HG03175 (cell line): ENCODE results near the gene IQGAP2.
"Not testable (repeated sequence)": the region's sequence is repeated elsewhere in the genome, so short reads cannot be mapped to it uniquely, and the experiment has no call there.

Experiments used
- ATAC-seq: cut with Tn5 transposase; IDR thresholded peaks from one replicate; pipeline ENCODE4 v1.9.1; 2021; ENCODE audit warnings: mild to moderate bottlenecking, moderate library complexity; ENCODE audit not compliant: unreplicated experiment

Gene IQGAP2

DNA sequence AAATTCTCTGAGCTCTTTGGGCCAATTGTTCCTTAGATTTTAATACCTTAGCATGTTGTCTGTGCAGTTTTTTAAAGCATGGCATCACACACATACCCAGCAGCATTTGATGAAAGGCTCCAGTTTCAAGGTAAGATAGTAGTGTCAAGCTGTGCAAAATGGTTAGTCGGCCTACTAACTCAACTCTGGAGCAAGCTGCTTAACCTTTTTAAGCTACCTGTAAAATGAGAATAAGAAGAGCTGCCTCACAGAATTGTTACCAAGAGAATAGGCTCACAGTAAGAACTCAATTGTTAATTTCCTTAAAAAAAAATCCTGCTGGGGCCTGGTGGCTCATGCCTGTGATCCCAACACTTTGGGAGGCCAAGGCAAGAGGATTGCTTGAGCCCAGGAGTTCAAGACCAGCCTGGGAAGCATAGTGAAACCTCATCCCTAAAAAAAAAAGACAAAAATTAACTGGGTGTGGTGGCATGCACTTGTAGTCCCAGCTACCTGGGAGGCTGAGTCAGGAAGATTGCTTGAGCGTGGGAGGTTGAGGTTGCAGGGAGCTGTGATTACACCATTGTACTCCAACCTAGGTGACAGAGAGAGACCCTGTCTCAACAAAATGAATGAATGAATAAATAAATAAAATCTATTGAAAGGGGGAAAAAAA, 96.5 kb downstream of the IQGAP2 start:
- no peak for ATAC-seq

DNA sequence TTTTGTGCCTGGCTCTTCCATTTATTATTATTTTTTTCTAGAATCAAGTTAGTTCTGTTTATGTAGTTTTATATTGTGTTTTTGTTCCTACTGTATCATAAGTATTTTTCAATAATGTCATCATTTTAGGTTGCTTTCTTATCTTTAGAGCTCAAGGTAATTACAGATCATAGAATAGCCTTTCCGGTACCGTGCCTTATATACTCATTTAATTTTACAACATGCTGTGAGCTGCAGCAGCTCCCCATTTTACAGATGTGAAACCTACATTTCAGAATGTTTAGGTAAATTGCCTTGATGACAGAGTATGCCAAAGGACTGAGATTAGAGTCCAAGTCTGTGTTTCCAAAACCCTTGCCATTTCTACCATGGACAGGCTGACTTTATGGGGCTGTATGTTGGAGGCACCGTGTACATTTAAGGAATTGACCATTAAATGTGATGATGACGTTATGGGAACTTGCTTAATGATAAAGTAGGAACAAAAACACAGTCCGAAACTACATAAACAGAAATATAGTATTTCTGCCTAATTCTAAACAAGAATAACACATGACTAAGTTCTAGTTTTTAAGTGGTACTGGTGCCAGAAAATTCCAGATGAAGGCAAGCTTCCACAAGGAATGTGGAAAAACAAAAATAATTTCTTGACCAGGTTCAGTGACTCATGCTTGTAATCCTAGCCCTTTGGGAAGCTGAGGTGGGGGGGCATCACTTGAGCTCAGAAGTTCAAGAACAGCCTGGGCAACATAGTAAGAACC, 97.7 kb downstream of the IQGAP2 start:
- ATAC-seq = no peak

DNA sequence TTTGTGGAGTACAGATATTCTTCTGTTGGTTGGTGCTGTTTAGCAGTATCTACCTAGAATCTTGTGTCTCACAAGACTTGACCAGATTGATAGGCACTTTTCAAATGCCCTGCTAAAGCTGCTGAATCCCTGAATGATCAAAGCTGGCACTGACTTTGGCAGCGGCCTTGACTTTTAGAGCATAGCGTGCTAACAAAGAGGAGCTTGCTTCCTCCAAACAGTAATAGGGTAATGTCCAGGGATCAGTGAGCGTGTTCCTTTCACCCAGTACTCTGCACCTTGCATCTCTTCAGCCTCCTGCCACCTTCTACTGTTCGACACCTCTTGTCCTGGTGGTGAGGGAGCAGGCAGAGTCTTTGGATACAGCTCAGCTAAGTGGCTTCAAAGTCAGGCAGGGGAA, 100.8 kb downstream of the IQGAP2 start:
- ATAC-seq = no peak

DNA sequence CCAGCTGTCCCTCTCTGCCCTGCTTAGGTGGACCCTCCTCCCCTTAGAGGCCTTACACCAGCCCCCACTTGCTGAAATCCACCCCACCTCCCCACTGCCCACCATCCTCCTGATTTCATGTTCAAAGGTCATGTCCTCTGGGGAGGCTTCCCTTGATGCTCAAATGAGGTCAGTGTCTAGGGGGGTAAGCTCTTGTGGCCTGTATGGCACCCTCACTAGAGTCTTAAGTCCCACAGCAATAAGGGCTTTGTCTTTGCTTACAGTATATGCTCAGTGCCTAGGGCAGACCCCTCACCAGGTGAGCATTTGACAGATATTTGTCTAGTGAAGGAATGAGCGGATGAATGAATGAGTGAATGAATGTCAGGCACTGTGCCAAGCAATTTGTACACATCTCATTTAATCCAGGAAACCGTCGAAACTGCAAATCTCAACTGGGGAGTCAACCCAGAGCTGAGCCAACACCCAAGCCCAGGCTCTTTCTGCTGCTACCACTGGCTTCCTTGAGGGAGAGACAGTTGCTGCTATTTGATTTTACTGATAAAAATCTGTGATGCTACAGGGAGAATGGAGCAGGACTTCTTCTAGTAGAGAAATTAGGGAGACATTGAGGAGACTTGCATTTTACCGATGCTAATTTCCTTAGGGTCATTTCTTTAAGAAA, 101.9 kb downstream of the IQGAP2 start:
- ATAC-seq = no peak

DNA sequence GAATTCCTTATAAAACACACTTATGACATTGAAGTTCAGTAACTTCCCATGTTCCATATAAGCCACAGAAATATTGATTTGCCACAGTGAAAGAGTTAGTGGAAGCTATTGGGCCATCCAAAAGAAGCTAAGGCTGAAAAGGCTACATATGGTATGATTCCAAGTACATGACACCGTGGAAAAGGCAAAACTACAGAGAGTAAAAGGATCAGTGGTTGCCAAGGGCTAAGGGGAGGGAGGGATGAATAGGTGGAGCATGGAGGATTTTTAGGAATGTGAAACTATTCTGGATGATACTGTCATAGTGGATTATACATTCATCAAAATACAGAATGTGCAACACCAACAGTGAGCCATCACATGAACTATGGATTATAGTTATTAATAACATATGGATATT, 110.4 kb downstream of the IQGAP2 start:
- ATAC-seq = no peak

DNA sequence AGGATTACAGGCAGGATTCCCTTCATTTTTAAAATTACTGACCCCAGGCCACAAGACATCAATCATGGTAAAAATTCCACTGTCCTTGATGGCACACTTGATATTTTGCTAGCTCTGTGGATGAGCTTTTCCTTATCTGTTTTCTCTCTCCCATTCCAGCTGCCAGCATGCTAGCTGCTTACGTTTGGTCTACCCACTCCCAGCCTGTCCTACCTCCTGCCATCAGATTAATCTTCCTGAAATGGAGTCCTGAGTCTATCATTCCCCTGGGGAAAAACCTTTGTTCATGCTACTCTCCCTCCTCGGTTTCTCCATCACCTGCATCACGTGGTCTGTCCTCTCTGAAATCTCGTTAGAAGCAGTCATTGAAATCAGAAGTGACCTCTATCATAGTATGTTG, 111.2 kb downstream of the IQGAP2 start:
- no peak for ATAC-seq

DNA sequence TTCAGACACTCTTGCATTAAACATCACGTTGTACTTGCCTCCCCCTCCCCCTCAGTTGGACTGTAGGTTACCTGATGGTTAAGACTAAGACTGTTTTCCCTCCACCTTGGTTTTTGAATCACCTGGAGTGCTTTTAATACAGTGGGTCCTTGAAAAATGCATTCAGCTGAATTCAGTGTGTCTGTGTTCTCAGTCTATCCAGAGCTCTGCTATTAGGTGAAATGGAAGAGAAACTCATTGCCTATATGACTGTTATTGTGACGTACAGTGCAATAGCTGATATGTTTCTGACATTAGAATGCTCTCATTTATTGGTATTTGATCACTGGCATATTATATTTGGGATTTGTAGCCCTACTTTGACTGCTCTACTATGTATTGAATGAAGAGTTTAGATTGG, 111.6 kb downstream of the IQGAP2 start:
- ATAC-seq = no peak

DNA sequence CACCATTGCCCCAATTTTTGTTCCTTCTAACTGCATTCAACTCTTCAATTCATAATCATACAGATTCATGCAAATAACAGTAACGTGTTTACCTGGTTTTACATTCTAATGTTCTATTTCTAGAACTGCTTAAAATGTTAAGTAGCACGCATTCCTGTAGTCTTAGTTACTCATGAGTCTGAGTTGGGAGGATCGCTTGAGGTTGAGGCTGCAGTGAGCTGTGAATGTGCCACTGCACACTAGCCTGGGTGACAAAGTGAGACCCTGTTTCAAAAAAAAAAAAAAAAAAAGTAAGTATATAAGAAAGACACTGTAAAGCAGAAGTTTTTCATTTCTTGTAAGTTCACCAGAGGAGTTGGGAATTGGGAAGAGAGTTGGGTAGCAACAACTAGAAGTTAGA, 114.2 kb downstream of the IQGAP2 start:
- no peak for ATAC-seq

DNA sequence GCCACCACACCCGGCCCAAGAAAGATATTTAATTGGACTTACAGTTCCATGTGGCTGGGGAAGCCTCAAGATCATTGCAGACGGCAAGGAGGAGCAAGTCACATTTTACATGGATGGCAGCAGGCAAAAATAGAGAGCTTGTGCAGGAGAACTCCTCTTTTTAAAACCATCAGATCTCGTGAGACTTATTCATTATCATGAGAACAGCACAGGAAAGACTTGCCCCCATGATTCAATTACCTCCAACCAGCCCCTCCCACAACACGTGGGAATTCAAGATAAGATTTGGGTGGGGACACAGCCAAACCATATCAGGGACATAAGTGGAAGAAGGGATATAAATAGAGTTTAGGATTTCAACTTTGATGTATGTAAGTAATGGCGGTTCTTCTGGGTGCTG, 115.2 kb downstream of the IQGAP2 start:
- ATAC-seq = not testable (repeated sequence)

DNA sequence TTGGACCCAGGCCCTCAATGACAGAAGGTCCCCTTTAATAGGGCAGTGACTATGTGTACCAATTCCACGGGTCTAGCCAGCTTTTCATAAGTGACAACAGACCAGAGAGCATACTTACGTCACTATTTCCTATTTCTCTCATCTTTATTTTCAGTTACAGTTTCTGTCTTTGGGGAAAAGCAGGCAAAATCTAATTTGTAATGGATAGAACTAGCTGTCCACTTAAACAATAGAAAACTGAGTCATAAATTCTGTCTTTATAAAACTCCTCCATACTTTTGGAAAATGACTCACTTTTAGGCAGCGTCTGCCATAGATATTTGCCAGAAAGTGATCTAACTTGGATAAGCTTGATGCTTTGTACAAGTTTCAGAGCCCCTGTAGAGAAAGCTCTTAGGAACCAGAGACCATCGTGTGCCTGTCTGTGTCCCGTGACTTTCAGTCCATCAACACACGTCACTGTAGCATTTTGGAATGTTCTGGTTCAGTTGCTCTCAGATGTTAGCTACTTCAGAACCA, 118.2 kb downstream of the IQGAP2 start:
- peak; percentile 70 for ATAC-seq

DNA sequence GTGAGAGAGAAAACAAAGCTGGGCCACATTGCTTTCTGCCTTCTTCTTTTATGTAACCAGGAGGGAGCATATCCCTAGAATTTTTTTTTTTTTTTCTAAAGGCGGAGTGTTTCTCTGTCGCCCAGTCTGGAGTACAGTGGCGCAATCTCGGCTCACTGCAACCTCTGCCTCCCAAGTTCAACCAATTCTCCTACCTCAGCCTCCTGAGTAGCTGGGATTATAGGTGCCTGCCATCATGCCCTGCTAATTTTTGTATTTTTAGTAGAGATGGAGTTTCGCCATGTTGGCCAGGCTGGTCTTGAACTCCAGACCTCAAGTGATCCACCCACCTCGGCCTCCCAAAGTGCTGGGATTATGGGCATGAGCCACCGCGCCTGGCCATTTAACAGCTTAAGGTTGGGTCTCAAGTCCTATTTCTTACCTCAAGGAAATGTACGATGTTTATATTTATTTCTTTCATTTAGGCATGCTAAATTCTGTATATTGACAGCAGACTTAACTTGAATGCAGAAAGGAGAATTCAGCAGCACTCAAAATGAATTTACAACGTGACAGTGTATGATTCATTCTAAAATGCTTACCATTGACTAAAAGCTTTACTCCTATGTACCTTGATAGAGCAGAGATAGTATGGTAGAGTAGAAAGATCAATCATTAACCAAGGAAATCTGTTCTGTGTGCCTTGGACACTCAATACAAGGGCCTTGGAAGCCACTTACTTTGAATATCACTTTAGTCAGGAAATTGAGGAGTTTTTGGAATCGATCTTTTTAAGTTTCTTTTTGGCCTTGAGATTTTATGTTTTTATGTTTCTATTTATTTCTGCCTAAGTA, 119.2 kb downstream of the IQGAP2 start:
- no peak for ATAC-seq

DNA sequence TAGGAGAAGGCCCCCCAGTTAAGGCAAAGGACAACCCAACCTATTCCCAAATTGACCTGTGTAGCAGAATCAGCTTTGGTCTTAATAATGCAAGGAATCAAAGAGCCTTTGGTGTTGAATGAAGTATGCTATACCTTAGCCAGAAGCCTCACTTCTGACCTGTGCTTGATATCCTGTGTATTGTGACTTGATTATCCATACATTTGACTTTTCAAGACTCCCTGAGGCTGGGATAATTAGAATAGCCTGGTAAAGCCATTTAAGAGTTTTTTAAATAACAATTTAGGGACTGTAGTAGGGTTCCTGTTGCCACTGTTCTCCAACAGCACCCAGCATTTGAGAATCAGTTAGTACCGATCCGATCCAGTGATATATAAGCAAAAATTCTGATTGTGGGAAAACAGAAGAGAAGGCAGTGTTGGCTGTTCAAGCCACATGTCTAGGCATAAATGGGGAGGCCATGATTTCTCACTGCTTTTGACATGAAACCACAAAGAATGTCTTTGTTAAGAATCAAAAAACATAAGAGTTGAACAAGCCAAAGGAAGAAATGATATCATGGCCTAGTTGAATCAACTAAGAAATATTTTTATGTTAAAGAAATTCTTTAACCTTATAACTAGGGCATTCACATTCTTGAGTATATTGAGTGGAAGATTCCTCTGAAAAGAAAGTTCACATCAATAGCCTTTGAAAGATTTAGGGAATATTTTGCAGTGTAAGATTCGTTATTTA, 121.2 kb downstream of the IQGAP2 start:
- no peak for ATAC-seq

DNA sequence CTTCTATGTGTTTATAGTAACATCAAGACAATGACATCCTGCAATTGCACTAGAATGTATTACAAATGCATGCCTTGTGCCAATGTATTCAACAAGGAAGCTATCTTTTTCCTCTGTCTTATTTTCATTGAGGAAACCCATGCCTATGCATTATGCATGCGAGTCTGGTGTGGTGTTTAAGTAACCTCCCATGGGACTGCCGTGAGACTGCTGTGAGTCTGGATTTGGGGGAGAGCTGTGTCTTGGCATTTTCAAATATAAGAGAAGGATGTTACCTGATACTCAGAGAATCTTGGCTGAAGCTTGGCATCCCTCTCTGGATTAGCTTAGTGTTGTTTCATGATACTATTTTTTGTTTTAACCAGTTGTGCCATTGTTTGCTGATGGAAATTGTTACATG, 121.8 kb downstream of the IQGAP2 start:
- ATAC-seq = no peak

DNA sequence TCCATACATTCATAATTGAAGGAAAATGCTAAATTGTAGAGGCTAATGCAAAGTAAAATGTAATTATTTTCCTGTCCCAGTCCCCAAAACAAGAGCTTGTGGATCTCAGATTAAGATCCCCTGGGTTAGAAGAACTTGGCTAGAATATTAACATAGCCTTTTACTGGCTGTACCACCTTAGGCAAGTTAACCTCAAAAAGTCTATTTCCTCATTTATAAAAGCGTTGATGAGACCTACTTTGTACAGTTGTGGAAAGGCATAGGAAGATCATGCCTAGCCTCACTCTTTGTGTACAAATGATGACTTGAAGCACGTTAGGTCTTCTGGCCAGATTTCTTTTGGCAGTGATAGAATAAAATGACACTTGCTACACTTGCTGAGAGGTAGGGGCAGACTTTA, 122.9 kb downstream of the IQGAP2 start:
- ATAC-seq = no peak

DNA sequence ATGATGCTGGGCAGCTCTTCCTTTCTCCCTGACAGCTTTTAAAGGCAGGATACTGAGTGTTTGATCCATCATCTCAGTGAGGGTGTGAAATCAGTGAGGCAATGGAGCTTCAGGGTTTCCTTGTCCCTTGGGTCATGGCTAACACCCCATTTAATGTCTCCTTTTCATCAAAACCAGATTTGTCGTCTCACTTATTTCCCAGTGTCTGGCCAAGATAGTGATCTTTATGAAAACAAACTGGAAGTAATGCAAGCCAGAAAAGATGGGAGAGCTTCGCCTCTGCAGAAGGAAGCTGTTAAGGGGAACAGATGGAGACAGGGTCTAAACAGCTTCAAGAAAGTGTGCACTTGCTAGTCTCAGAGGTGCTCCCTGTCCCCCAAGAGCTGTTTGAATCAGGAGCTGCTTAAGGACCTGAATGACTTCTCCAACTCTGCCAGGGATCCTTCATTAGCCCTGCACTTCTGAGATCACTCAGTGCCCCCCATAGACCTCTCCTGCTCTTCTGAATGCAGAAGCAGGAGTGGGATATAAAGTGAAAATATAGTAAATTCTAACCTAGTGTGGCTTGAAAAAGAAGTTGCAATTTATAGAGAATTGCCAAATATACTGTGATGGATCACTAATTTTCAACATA, 124.0 kb downstream of the IQGAP2 start:
- no peak for ATAC-seq

DNA sequence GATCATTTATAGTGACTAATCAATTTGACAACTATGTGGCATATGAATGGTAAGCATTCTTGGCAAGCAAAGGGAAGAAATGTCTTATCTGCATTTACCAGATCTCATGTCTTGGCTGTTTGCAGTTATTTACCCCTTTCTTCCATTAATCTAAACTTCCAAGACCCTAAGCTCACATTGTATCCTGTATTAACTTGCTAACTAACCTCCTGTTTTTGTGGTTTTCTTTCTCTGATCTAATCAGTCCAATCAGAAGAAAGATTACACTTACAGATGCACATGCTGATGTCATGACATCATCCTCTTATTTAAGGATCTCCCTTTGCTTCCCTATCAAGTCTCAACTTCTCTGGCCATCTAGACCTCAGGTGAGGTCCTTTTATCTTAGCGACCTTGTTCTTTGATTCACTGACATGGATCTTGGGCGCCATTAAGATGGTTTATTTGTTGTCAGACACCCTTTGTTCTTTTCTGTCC, 124.6 kb downstream of the IQGAP2 start:
- no peak for ATAC-seq

DNA sequence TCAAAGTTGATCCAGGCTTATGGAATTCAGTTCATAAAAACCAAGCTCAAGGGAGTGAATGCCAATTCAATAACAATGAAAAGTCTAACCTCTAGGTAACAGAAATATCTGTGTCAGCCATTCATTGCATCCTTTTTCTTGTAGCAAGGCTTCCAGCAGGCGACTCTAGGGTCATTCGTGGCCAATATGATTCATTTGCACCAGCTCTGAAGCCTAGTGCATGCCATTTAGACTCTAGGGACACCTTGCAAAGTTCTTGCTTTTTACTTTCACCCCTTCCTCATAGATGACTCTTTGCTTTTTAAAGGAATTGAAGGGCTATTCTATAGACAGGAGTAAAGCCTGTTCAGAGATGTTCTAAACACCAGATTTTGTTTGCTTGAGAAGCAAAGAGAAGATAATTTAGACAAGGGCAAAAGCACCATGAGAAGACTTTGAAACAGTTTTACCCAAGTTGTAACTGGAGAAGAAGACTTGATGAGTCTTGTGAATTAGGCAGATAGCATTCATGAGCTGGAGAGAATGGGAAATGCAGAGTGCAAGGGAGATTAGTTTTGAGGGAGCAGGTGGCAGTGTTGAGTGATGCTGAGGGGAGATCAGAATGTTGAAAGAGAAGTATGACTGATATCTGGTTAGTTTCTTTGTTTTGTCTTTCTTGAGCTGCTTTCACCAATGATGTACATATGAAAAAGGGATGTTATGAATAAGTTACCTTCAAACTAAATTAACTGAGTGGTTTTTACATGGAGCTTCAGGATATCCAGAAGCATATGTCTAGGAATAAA, 125.7 kb downstream of the IQGAP2 start:
- ATAC-seq = no peak

DNA sequence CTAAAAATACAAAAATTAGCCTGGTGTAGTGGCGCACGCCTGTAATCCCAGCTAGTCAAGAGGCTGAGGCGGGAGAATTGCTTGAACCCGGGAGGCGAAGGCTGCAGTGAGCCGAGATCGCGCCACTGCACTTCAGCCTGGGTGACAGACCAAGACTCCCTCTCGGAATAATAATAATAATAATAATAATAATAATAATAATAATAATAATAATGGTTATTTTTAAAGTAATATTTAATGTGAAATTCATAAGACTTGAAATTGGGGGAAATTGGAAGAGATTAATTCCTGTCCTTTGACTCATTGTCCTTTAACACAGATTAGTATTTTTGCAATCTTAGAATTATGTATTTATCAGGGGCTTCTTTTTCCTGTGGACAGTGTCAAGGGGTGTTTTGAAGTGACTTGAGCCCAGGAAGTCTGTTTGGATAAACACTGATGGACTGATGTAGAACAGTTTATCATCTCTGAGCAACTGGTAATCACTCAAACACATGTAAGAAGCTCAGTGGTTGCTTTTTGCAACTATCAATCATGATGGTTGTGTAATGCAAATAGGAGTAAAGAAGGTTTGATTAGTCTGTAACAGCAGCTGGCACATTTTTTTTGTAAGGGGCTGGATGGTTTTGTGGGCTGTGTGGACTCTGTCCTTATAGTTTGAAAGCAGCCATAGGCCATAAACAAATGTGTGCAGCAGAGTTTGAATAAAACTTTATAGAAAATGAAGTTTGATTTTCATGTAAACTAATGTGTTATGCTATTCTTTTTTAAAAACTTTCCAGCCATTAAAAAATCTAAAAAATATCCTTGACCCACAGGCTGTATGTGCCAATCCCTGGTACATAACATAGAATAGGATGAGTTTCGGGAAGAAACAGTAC, 126.6 kb downstream of the IQGAP2 start:
- ATAC-seq = no peak
